Astrocyte (in vitro differentiated cells and primary cell): ENCODE results near the gene GFOD1. TPM values are rescaled to one million over a fixed set of nuclear protein-coding genes. Genes with fewer than 3 reads are reported as not detected.

Experiments used
- DNase-seq: peaks from one replicate; pipeline ENCODE4 v3.0.0-alpha.2; 2010; ENCODE audit warnings: low read depth
- FAIRE-seq: peaks from 2 replicates; lab custom pipeline; 2011; peaks lifted over from hg19 to GRCh38; lab: Jason Lieb, UNC
- H2AFZ ChIP-seq: 2 replicates; pipeline ENCODE4 v1.6.0; 2012; ENCODE audit warnings: low read depth, low read length, inconsistent platforms
- H3K27ac ChIP-seq: 2 replicates; pipeline ENCODE4 v1.5.1; 2011; ENCODE audit warnings: low read depth, low read length, inconsistent platforms
- H3K27me3 ChIP-seq: 2 replicates; pipeline ENCODE4 v1.6.0; 2011; ENCODE audit warnings: low read length, inconsistent platforms; ENCODE audit not compliant: insufficient read depth
- H3K36me3 ChIP-seq: 2 replicates; pipeline ENCODE4 v1.5.1; 2011; ENCODE audit warnings: low read length, inconsistent platforms; ENCODE audit not compliant: insufficient read depth
- H3K4me1 ChIP-seq: 2 replicates; pipeline ENCODE4 v1.5.1; 2011; ENCODE audit warnings: low read length, inconsistent platforms; ENCODE audit not compliant: insufficient read depth
- H3K4me2 ChIP-seq: 2 replicates; pipeline ENCODE4 v1.6.0; 2012; ENCODE audit warnings: low read length, inconsistent platforms
- H3K4me3 ChIP-seq: 2 replicates; pipeline ENCODE4 v1.5.1; 2011; ENCODE audit warnings: low read depth, mild to moderate bottlenecking, low read length, inconsistent platforms; ENCODE audit not compliant: insufficient read depth
- H3K79me2 ChIP-seq: 2 replicates; pipeline ENCODE4 v1.6.0; 2012; ENCODE audit warnings: mild to moderate bottlenecking, low read length, inconsistent platforms; ENCODE audit not compliant: insufficient read depth
- H3K9ac ChIP-seq: 2 replicates; pipeline ENCODE4 v1.6.0; 2012; ENCODE audit warnings: mild to moderate bottlenecking, low read length, inconsistent platforms
- H3K9me3 ChIP-seq: 2 replicates; pipeline ENCODE4 v1.5.1; 2012; ENCODE audit warnings: low read depth, mild to moderate bottlenecking, low read length, inconsistent platforms; ENCODE audit not compliant: insufficient read depth
- H4K20me1 ChIP-seq: 2 replicates; pipeline ENCODE4 v1.6.0; 2012; ENCODE audit warnings: low read length, inconsistent platforms; ENCODE audit not compliant: insufficient read depth
- H3K27ac Mint-ChIP-seq: one replicate; pipeline ENCODE4 v1.8.0; 2021; ENCODE audit warnings: mild to moderate bottlenecking, mixed read lengths; ENCODE audit not compliant: unreplicated experiment
- H3K27me3 Mint-ChIP-seq: one replicate; pipeline ENCODE4 v1.8.0; 2021; ENCODE audit warnings: low read depth, mixed read lengths; ENCODE audit not compliant: unreplicated experiment
- H3K36me3 Mint-ChIP-seq: one replicate; pipeline ENCODE4 v1.8.0; 2021; ENCODE audit warnings: low read depth, mixed read lengths; ENCODE audit not compliant: unreplicated experiment
- H3K4me1 Mint-ChIP-seq: one replicate; pipeline ENCODE4 v1.8.0; 2021; ENCODE audit warnings: low read depth, mixed read lengths; ENCODE audit not compliant: unreplicated experiment
- H3K4me3 Mint-ChIP-seq: one replicate; pipeline ENCODE4 v1.8.0; 2021; ENCODE audit warnings: mild to moderate bottlenecking, moderate library complexity, mixed read lengths; ENCODE audit not compliant: unreplicated experiment
- H3K9me3 Mint-ChIP-seq: one replicate; pipeline ENCODE4 v1.8.0; 2021; ENCODE audit warnings: mild to moderate bottlenecking, mixed read lengths; ENCODE audit not compliant: unreplicated experiment
- CTCF ChIP-seq: IDR thresholded peaks from 2 replicates; pipeline ENCODE4 v1.5.1; 2011; ENCODE audit warnings: low read depth, mild to moderate bottlenecking, inconsistent platforms, low read length, moderate library complexity; ENCODE audit not compliant: insufficient read depth
- EZH2 ChIP-seq: IDR thresholded peaks from 2 replicates; pipeline ENCODE4 v1.6.1; 2012; ENCODE audit warnings: mild to moderate bottlenecking, low read length, inconsistent platforms; ENCODE audit not compliant: insufficient read depth
- total RNA-seq: library from RNA; stranded (reverse); gene quantifications from 2 replicates; pipeline ENCODE4 v1.2.1, GENCODE V29; 2021

GFOD1 gene
- total RNA-seq, 1 donor from 2014 or later, result 10.8 TPM

- peaks cover 20% of the 10 kb centered on the region for H3K79me2 ChIP-seq
- DNase-seq, result no peak
- no peak overlapping the region for H3K27ac ChIP-seq
- peaks cover 11% of the 10 kb centered on the region for H3K4me1 ChIP-seq
- no peaks in the 10 kb centered on the region for H3K27me3 ChIP-seq
- no peak overlapping the region for H3K9ac ChIP-seq
- H3K9me3 ChIP-seq, result no peaks in the 10 kb centered on the region
- peak overlapping the region; percentile 100 for H3K4me2 ChIP-seq
- no peaks in the 10 kb centered on the region for H3K27me3 Mint-ChIP-seq
- H3K36me3 ChIP-seq, result no peaks in the 10 kb centered on the region
- peaks cover 15% of the 10 kb centered on the region for H3K4me1 Mint-ChIP-seq
- H3K4me3 ChIP-seq, result no peak overlapping the region
- H3K27ac Mint-ChIP-seq, result no peak overlapping the region
- H4K20me1 ChIP-seq, result peaks cover 4% of the 10 kb centered on the region
- H3K9me3 Mint-ChIP-seq, result peaks cover 2% of the 10 kb centered on the region
- no peak for FAIRE-seq
- peak overlapping the region; percentile 64 for H3K4me3 Mint-ChIP-seq
- no peak for TF ChIP-seq EZH2
- TF ChIP-seq CTCF, result no peak
- no peak overlapping the region for H2AFZ ChIP-seq
- no peaks in the 10 kb centered on the region for H3K36me3 Mint-ChIP-seq
Measured at GRCh38 chr6:13488896-13489237, 1.5 kb upstream of the GFOD1 start.

GRCh38 chr6:13488015-13488895 is 855 bp upstream of the GFOD1 start:
- Mint-ChIP-seq H3K9me3 (peaks cover 2% of the 10 kb centered on the region), H3K36me3 (no peaks in the 10 kb centered on the region), H3K27ac (no peak overlapping the region), H3K27me3 (no peaks in the 10 kb centered on the region), H3K4me3 (peak overlapping the region; percentile 86), H3K4me1 (peaks cover 19% of the 10 kb centered on the region)
- peaks cover 4% of the 10 kb centered on the region for H4K20me1 ChIP-seq
- peak overlapping the region; percentile 100 for H3K4me2 ChIP-seq
- H3K9me3 ChIP-seq, result no peaks in the 10 kb centered on the region
- no peak for TF ChIP-seq CTCF
- TF ChIP-seq EZH2, result no peak
- FAIRE-seq, result no peak
- H3K36me3 ChIP-seq, result no peaks in the 10 kb centered on the region
- no peak overlapping the region for H3K27ac ChIP-seq
- H3K4me1 ChIP-seq, result peaks cover 11% of the 10 kb centered on the region
- peaks cover 27% of the 10 kb centered on the region for H3K79me2 ChIP-seq
- peak overlapping the region; percentile 76 for H3K9ac ChIP-seq
- peak overlapping the region; percentile 98 for H2AFZ ChIP-seq
- H3K4me3 ChIP-seq, result peak overlapping the region; percentile 81
- H3K27me3 ChIP-seq, result no peaks in the 10 kb centered on the region
- peak; percentile 53 for DNase-seq

GRCh38 chr6:13486679-13487121 is 700 bp downstream of the GFOD1 start:
- peaks cover 4% of the 10 kb centered on the region for H4K20me1 ChIP-seq
- FAIRE-seq (no peak), DNase-seq (peak; percentile 59)
- no peaks in the 10 kb centered on the region for H3K36me3 Mint-ChIP-seq
- no peaks in the 10 kb centered on the region for H3K36me3 ChIP-seq
- H3K27me3 ChIP-seq, result no peaks in the 10 kb centered on the region
- H3K9me3 ChIP-seq, result no peaks in the 10 kb centered on the region
- H3K9me3 Mint-ChIP-seq, result peaks cover 2% of the 10 kb centered on the region
- peak overlapping the region; percentile 86 for H3K4me3 ChIP-seq
- no peak for TF ChIP-seq CTCF
- TF ChIP-seq EZH2, result no peak
- H3K4me1 ChIP-seq, result peaks cover 12% of the 10 kb centered on the region
- peak overlapping the region; percentile 64 for H3K27ac ChIP-seq
- peak overlapping the region; percentile 96 for H3K4me3 Mint-ChIP-seq
- H2AFZ ChIP-seq, result peak overlapping the region; percentile 95
- peaks cover 32% of the 10 kb centered on the region for H3K79me2 ChIP-seq
- H3K4me1 Mint-ChIP-seq, result peaks cover 19% of the 10 kb centered on the region
- H3K27me3 Mint-ChIP-seq, result no peaks in the 10 kb centered on the region
- peak overlapping the region; percentile 82 for H3K9ac ChIP-seq
- peak overlapping the region; percentile 49 for H3K27ac Mint-ChIP-seq
- H3K4me2 ChIP-seq, result peak overlapping the region; percentile 100
